Measurements from ENCODE around the gene PPFIBP2.

Gene PPFIBP2

GRCh38 chr11:7579361-7579791, 65.6 kb downstream of the PPFIBP2 start:
- no peak for FAIRE-seq

- no peak for FAIRE-seq
Observed at GRCh38 chr11:7581021-7581590, 67.3 kb downstream of the PPFIBP2 start.

- no peak for FAIRE-seq
Observed at GRCh38 chr11:7582338-7582985, 68.7 kb downstream of the PPFIBP2 start.

GRCh38 chr11:7583248-7583647, 69.4 kb downstream of the PPFIBP2 start:
- no peak for FAIRE-seq

- no peak for FAIRE-seq
Observed at GRCh38 chr11:7584910-7585309, 71.1 kb downstream of the PPFIBP2 start.

GRCh38 chr11:7585816-7586215, 72.0 kb downstream of the PPFIBP2 start:
- no peak for FAIRE-seq

- no peak for FAIRE-seq
Observed at GRCh38 chr11:7586376-7586775, 72.6 kb downstream of the PPFIBP2 start.

GRCh38 chr11:7587712-7588111, 73.9 kb downstream of the PPFIBP2 start:
- no peak for FAIRE-seq

- FAIRE-seq: no peak
Observed at GRCh38 chr11:7589861-7590260, 76.1 kb downstream of the PPFIBP2 start.

- no peak for FAIRE-seq
Observed at GRCh38 chr11:7590529-7590928, 76.7 kb downstream of the PPFIBP2 start.

GRCh38 chr11:7591107-7591894, 77.5 kb downstream of the PPFIBP2 start:
- no peak for FAIRE-seq

- no peak for FAIRE-seq
Observed at GRCh38 chr11:7591987-7592386, 78.2 kb downstream of the PPFIBP2 start.

- FAIRE-seq: no peak
Observed at GRCh38 chr11:7592711-7593110, 78.9 kb downstream of the PPFIBP2 start.

- no peak for FAIRE-seq
Observed at GRCh38 chr11:7593481-7593880, 79.7 kb downstream of the PPFIBP2 start.

GRCh38 chr11:7595016-7595866, 81.4 kb downstream of the PPFIBP2 start:
- FAIRE-seq: no peak

- FAIRE-seq: no peak
Observed at GRCh38 chr11:7595951-7596350, 82.2 kb downstream of the PPFIBP2 start.

- no peak for FAIRE-seq
Observed at GRCh38 chr11:7596975-7597391, 83.2 kb downstream of the PPFIBP2 start.

- FAIRE-seq: no peak
Observed at GRCh38 chr11:7597620-7598019, 83.8 kb downstream of the PPFIBP2 start.

GRCh38 chr11:7599209-7599608, 85.4 kb downstream of the PPFIBP2 start:
- FAIRE-seq: no peak

- no peak for FAIRE-seq
Observed at GRCh38 chr11:7600205-7600775, 86.5 kb downstream of the PPFIBP2 start.

GRCh38 chr11:7603031-7603781, 89.4 kb downstream of the PPFIBP2 start:
- FAIRE-seq: no peak
